GM21447 (cell line): ENCODE results near the gene KRTAP10-11.

Experiments
- ATAC-seq: cut with Tn5 transposase; IDR thresholded peaks from one replicate; pipeline ENCODE4 v1.9.1; 2021; ENCODE audit not compliant: unreplicated experiment

The KRTAP10-11 gene

DNA sequence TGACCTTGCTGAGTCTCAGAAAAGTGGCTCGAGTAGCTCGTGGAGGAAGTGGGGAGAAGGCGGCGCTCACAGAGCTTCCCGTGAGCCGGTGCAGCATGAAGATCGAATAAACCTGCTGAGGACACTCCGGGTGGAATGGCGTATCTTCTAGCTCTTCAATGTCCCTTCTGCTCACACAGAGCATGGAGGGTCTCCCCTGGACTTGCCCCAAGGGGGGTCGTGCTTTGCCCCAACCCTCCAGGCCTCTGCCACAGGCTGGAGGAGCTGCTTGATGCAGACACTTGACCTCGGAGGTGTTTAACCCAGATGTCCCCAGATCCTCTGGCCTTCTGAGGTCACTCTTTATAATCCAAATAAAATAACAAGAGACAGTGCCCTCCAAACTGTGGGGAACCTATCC, 48.6 kb downstream of the KRTAP10-11 start:
- ATAC-seq: no peak

DNA sequence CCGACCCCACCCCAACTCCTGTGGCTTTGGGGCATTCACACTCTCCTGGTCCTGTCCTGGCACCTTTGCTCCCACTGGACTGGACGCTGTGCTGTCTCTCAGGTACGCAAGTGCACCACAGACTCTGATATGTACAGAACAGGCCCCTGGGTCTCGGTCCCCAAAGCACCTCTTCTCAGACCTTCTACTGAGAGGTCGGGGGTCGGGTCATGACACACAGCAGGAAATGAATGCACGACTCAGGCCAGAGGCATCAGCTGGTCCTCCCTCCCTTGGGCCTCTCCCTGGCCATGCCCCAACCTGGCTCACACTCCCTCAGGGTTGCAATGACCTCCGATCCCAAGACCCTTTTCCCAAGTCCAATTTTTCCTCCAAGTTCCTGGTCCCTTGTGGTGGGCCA, 49.0 kb downstream of the KRTAP10-11 start:
- ATAC-seq: no peak

DNA sequence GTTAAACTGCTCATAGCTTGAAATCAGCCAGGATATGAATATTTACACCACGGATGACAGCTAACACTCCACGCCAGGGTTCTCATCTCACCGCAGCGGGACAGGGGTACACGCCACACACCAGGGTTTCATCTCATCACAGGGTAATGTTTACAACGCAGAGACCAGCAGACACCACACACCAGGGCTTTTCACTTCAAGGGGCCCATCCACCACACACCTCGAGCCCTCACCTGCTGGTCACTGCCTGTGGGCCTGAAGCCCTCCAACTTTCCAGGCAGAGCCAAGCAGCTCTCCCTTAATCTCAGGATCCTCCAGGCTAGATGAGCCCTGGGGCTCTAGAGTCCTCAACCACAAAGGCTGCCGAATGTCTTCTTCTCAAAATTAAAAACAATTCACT, 49.4 kb downstream of the KRTAP10-11 start:
- no peak for ATAC-seq

DNA sequence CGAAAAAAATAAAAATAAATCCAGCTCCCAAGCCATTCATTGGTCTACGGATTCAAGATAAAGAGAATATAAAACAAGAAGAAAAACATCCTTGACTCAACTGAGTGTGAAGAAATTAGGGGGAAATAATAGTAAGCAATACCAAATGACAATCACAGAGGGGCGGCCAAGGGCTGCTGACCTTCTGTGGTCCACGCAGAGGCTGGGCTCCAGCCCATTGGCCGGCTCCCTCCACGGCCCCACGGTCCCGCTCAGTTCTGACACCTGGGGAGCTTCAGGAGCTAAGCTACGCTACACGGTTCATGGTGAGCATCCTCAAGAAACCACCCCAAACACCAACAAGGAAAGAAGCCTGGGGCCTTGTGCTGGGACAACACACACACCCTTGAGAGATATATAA, 50.4 kb downstream of the KRTAP10-11 start:
- no peak for ATAC-seq
